Activated CD8-positive, alpha-beta memory T cell treated with anti-CD3 and anti-CD28 coated beads, Interleukin-2, amount 10 ng/mL, durations not matched to agents 7 days and 5 days (primary cell): ENCODE data around the gene SF3B3. TPM values are rescaled to one million over a fixed set of nuclear protein-coding genes. Genes with fewer than 3 reads are reported as not detected.
"Not testable (repeated sequence)": the region's sequence is repeated elsewhere in the genome, so short reads cannot be mapped to it uniquely, and the experiment has no call there.

ENCODE experiments used
- ATAC-seq: fragments of 150-1000 bp; cut with Tn5 transposase; one replicate; pipeline ENCODE4 v1.10.0; 2021; ENCODE audit warnings: moderate library complexity
- CTCF ChIA-PET: fragments of 350-600 bp; sonication (Branson Sonifier 250); formaldehyde crosslinking; loops from one replicate; lab custom pipeline; 2021; ENCODE audit warnings: antibody characterized with exemption; lab: Charles Lee
- DNase-seq: peaks from one replicate; pipeline ENCODE4 v3.0.0-alpha.2; 2020
- H3K27ac Mint-ChIP-seq: one replicate; pipeline ENCODE4 v1.8.0; 2021; ENCODE audit warnings: mild to moderate bottlenecking, mixed read lengths
- H3K27me3 Mint-ChIP-seq: one replicate; pipeline ENCODE4 v1.8.0; 2021; ENCODE audit warnings: mixed read lengths
- H3K36me3 Mint-ChIP-seq: one replicate; pipeline ENCODE4 v1.8.0; 2021; ENCODE audit warnings: mild to moderate bottlenecking, mixed read lengths
- H3K4me1 Mint-ChIP-seq: one replicate; pipeline ENCODE4 v1.8.0; 2021; ENCODE audit warnings: mixed read lengths
- H3K4me3 Mint-ChIP-seq: one replicate; pipeline ENCODE4 v1.8.0; 2021; ENCODE audit warnings: mild to moderate bottlenecking, moderate library complexity, mixed read lengths
- H3K9me3 Mint-ChIP-seq: one replicate; pipeline ENCODE4 v1.8.0; 2022; ENCODE audit warnings: low read depth, mixed read lengths
- total RNA-seq, 2 experiments: library from RNA; stranded (reverse); gene quantifications; one replicate each; pipeline ENCODE4 v1.2.3, GENCODE V29; 2021

Gene SF3B3
- total RNA-seq, 2 experiments from 2014 or later = 407 to 541 TPM

- no peak overlapping the region for H3K27ac Mint-ChIP-seq
- no peaks in the 10 kb centered on the region for H3K27me3 Mint-ChIP-seq
- CTCF ChIA-PET = no interaction called here
- H3K4me1 Mint-ChIP-seq = peaks cover 34% of the 10 kb centered on the region
- no peak for ATAC-seq
- H3K36me3 Mint-ChIP-seq = peaks cover 40% of the 10 kb centered on the region
- DNase-seq = no peak
- no peak overlapping the region for H3K4me3 Mint-ChIP-seq
- no peaks in the 10 kb centered on the region for H3K9me3 Mint-ChIP-seq
Measured at GRCh38 chr16:70574595-70575271, 51.1 kb downstream of the SF3B3 start.

- CTCF ChIA-PET = interaction anchor here (1.4 kb wide), 1 partner anchor 66 kb away, joined by 3 read pairs; no protein-coding TSS in a partner anchor
- no peak overlapping the region for H3K27ac Mint-ChIP-seq
Measured at GRCh38 chr16:70575376-70575775, 51.8 kb downstream of the SF3B3 start.

GRCh38 chr16:70576431-70577255, 53.0 kb downstream of the SF3B3 start:
- ATAC-seq = peak; percentile 29
- Mint-ChIP-seq H3K4me3 (no peak overlapping the region), H3K9me3 (no peaks in the 10 kb centered on the region), H3K36me3 (peaks cover 23% of the 10 kb centered on the region), H3K27me3 (no peaks in the 10 kb centered on the region), H3K27ac (peak overlapping the region; percentile 38), H3K4me1 (peaks cover 20% of the 10 kb centered on the region)
- DNase-seq = no peak
- CTCF ChIA-PET = interaction anchor here (1.4 kb wide), 1 partner anchor 68 kb away, joined by 3 read pairs; no protein-coding TSS in a partner anchor

More at GRCh38 chr16:70575376-70575775, 51.8 kb downstream of the SF3B3 start:
- H3K4me1 Mint-ChIP-seq = peaks cover 31% of the 10 kb centered on the region
- no peaks in the 10 kb centered on the region for H3K27me3 Mint-ChIP-seq
- no peak overlapping the region for H3K4me3 Mint-ChIP-seq
- DNase-seq (no peak), ATAC-seq (no peak)
- no peaks in the 10 kb centered on the region for H3K9me3 Mint-ChIP-seq
- H3K36me3 Mint-ChIP-seq = peaks cover 36% of the 10 kb centered on the region

- ATAC-seq = no peak
Measured at GRCh38 chr16:70577256-70577698, 53.7 kb downstream of the SF3B3 start.

GRCh38 chr16:70578035-70578434, 54.4 kb downstream of the SF3B3 start:
- H3K36me3 Mint-ChIP-seq = peaks cover 10% of the 10 kb centered on the region
- H3K4me3 Mint-ChIP-seq = no peak overlapping the region
- H3K27me3 Mint-ChIP-seq = no peaks in the 10 kb centered on the region
- no peaks in the 10 kb centered on the region for H3K9me3 Mint-ChIP-seq
- no peak overlapping the region for H3K27ac Mint-ChIP-seq
- peaks cover 12% of the 10 kb centered on the region for H3K4me1 Mint-ChIP-seq
- ATAC-seq = no peak
- CTCF ChIA-PET = interaction anchor here (1.2 kb wide), 1 partner anchor 69 kb away, joined by 4 read pairs; no protein-coding TSS in a partner anchor
- no peak for DNase-seq

More at GRCh38 chr16:70577256-70577698, 53.7 kb downstream of the SF3B3 start:
- Mint-ChIP-seq H3K36me3 (peaks cover 17% of the 10 kb centered on the region), H3K27ac (no peak overlapping the region), H3K4me3 (no peak overlapping the region), H3K27me3 (no peaks in the 10 kb centered on the region), H3K4me1 (peaks cover 15% of the 10 kb centered on the region), H3K9me3 (no peaks in the 10 kb centered on the region)
- no peak for DNase-seq
- CTCF ChIA-PET = no interaction called here

GRCh38 chr16:70579248-70579647, 55.6 kb downstream of the SF3B3 start:
- Mint-ChIP-seq H3K27me3 (no peaks in the 10 kb centered on the region), H3K9me3 (no peaks in the 10 kb centered on the region), H3K4me3 (no peak overlapping the region), H3K27ac (no peak overlapping the region), H3K4me1 (peaks cover 6% of the 10 kb centered on the region), H3K36me3 (peaks cover 2% of the 10 kb centered on the region)
- no peak for DNase-seq
- CTCF ChIA-PET = interaction anchor here (0.6 to 1.4 kb wide), 3 partner anchors 23 to 70 kb away, joined by 3 to 4 read pairs (median 3); no protein-coding TSS in a partner anchor
- no peak for ATAC-seq

- ATAC-seq (no peak), DNase-seq (no peak)
- H3K36me3 Mint-ChIP-seq = no peaks in the 10 kb centered on the region
- H3K4me3 Mint-ChIP-seq = no peak overlapping the region
- H3K4me1 Mint-ChIP-seq = peaks cover 6% of the 10 kb centered on the region
- CTCF ChIA-PET = interaction anchor here (0.6 to 1.4 kb wide), 2 partner anchors 22 to 23 kb away, joined by 3 read pairs; no protein-coding TSS in a partner anchor
- H3K27ac Mint-ChIP-seq = no peak overlapping the region
- H3K27me3 Mint-ChIP-seq = peaks cover under 1% of the 10 kb centered on the region
- no peaks in the 10 kb centered on the region for H3K9me3 Mint-ChIP-seq
Measured at GRCh38 chr16:70579648-70580630, 56.3 kb downstream of the SF3B3 start.

GRCh38 chr16:70582280-70582978, 58.8 kb downstream of the SF3B3 start:
- Mint-ChIP-seq H3K27me3 (peaks cover 3% of the 10 kb centered on the region), H3K36me3 (no peaks in the 10 kb centered on the region), H3K4me1 (no peaks in the 10 kb centered on the region), H3K9me3 (no peaks in the 10 kb centered on the region), H3K27ac (no peak overlapping the region), H3K4me3 (no peak overlapping the region)
- CTCF ChIA-PET = interaction anchor here (1.2 kb wide), 1 partner anchor 15 kb away, joined by 3 read pairs; no protein-coding TSS in a partner anchor
- ATAC-seq (no peak), DNase-seq (no peak)

GRCh38 chr16:70586731-70587130, 63.1 kb downstream of the SF3B3 start:
- Mint-ChIP-seq H3K27me3 (peaks cover 3% of the 10 kb centered on the region), H3K4me1 (no peaks in the 10 kb centered on the region), H3K9me3 (no peaks in the 10 kb centered on the region), H3K36me3 (no peaks in the 10 kb centered on the region), H3K27ac (no peak overlapping the region), H3K4me3 (no peak overlapping the region)
- no peak for ATAC-seq
- CTCF ChIA-PET = no interaction called here
- DNase-seq = no peak

GRCh38 chr16:70588565-70588964, 64.9 kb downstream of the SF3B3 start:
- H3K27ac Mint-ChIP-seq = no peak overlapping the region
- peaks cover 3% of the 10 kb centered on the region for H3K27me3 Mint-ChIP-seq
- DNase-seq (no peak), ATAC-seq (no peak)
- CTCF ChIA-PET = interaction anchor here (1.0 to 1.7 kb wide), 2 partner anchors 38 to 337 kb away, joined by 3 to 4 read pairs; partner anchors contain the start of gene EXOSC6
- no peak overlapping the region for H3K4me3 Mint-ChIP-seq
- no peaks in the 10 kb centered on the region for H3K9me3 Mint-ChIP-seq
- H3K36me3 Mint-ChIP-seq = no peaks in the 10 kb centered on the region
- no peaks in the 10 kb centered on the region for H3K4me1 Mint-ChIP-seq

GRCh38 chr16:70589416-70589815, 65.8 kb downstream of the SF3B3 start:
- not testable (repeated sequence) for H3K27me3 Mint-ChIP-seq, H3K9me3 Mint-ChIP-seq

GRCh38 chr16:70589998-70590471, 66.4 kb downstream of the SF3B3 start:
- Mint-ChIP-seq H3K27me3 (peaks cover 4% of the 10 kb centered on the region), H3K36me3 (no peaks in the 10 kb centered on the region), H3K9me3 (no peaks in the 10 kb centered on the region), H3K27ac (no peak overlapping the region), H3K4me1 (no peaks in the 10 kb centered on the region), H3K4me3 (no peak overlapping the region)
- ATAC-seq (no peak), DNase-seq (no peak)
- CTCF ChIA-PET = interaction anchor here (1.7 kb wide), 1 partner anchor 37 kb away, joined by 4 read pairs; no protein-coding TSS in a partner anchor

More at GRCh38 chr16:70589416-70589815, 65.8 kb downstream of the SF3B3 start:
- H3K4me3 Mint-ChIP-seq, H3K27ac Mint-ChIP-seq, DNase-seq, H3K4me1 Mint-ChIP-seq, ATAC-seq, H3K36me3 Mint-ChIP-seq: not testable (repeated sequence)
- CTCF ChIA-PET = interaction anchor here (1.7 kb wide), 1 partner anchor 37 kb away, joined by 4 read pairs; no protein-coding TSS in a partner anchor
